ENCODE results near the gene ADGRL2.

GRCh38 chr1:81792184-81792583 lies 8.6 kb upstream of the ADGRL2 start:
- no peak for TF ChIP-seq CTCF (IDR thresholded peaks at IDR 0.05; ENCODE audit: extremely low read depth in 1 of 2, insufficient read depth in 1 of 2, low read depth in 1 of 2, low read length in 2 of 2)
- TF ChIP-seq POLR2A (IDR thresholded peaks at IDR 0.05; ENCODE audit: low read depth, low read length) = no peak
- TF ChIP-seq POLR2AphosphoS5 (IDR thresholded peaks at IDR 0.05; ENCODE audit: insufficient read depth, low read depth, low read length) = no peak
- no peak for TF ChIP-seq EZH2 (IDR thresholded peaks at IDR 0.05; ENCODE audit: borderline replicate concordance, low read depth, low read length, severe bottlenecking)
